HCEC 1CT (cell line): ENCODE measurements around the gene CYFIP2.

Experiments used
- DNase-seq: peaks from one replicate; pipeline ENCODE4 v3.0.0-alpha.2; 2017

Gene CYFIP2

DNA sequence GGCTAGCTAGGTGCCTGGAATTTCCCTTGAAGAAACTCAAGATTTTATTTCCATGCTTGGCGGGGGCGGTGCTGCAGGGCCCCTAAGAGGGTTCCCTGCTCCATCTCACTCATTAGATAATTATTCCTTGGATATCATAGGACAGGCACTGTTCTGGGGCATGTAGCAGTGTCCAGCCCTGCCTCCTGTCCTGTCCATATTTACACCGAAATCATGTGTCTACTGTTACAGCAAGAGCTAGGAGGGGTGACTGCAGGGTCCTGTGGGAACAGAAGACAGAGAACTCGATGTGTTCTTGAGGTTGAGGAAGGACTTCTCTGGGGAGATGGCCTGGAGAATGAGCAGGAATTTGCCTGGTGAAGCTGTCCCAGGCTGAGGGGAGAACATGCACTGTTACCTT is 96.6 kb downstream of the CYFIP2 start:
- no peak for DNase-seq

DNA sequence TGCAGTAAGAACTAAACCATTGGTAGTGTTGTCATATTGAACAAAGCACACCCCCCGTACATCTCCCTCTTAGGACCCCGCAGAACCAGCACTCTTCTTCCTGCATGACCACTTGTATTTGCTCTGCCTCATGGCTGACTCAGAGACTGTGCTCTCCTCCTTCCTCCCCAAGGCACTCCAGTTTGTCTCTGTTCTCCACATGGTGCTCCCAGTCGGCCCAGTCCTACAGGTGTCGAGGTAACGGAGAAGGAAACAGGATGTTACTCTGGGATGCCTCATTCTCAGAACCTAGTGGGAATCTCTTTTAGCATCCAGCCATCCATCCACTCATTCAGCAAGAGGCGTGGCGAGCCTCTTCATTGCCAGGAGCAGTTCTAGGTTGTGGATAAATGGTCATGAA is 97.1 kb downstream of the CYFIP2 start:
- no peak for DNase-seq

DNA sequence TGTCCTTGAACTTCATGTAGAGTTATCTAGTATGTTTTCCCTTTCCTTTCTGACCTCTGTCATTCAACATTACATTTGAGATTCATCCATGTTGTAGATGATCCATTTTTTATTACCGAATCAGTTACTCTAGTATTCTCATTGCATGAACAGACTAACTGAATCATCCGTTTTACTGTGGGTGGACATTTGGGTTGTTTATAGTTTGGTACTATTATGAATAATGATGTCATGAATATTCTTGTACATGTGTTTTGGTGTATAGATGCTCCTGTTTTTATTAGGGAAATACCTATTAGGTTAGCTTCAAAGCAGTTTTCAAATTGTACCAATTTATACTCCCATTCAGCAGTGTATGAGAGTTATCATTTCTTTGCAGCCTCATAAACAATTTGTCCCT is 99.8 kb downstream of the CYFIP2 start:
- DNase-seq, result peak; percentile 23

DNA sequence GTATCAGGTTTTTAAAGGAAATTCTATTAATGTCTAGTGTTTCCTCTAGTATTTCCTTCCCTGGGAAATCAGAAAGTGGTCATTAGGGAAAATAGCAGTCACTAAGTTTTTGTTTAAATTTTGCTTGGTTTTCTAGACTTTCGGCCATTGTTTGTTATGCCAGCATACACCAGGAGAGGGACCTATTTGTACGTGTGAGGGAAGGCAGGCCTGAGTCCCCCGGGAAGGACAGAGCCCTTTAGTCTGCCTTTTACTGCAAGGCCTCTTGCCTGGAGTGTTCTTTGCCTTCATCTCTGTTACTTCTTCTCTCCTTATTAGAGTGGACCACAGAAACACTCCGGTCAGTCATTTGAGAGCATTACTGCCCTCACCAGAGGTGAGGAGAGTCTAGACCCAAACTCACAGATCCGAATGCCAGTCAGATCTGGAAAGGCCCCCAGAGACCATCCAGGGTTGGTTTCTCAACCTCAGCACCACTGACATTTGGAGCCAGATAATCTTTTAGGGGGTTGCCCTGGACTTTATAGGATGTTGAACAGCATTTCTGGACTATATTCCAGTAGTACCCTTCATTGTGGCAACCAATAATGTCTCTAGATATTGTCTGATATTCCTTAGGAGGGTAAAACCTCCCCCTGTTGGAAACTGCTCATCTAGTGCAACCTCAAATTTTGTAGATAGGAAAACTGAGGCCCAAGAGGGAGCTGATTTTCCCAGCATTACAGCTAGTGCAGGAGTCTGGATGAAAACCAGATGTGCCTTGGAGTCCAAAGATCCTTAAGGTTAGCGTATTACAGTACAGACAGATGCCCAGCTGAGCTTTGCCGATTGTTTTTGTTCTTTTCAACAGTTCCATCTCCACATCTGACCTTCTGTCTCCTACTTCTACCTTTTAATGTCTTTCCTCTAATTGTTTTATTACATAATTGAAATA is 101.1 kb downstream of the CYFIP2 start:
- DNase-seq, result peak; percentile 79

DNA sequence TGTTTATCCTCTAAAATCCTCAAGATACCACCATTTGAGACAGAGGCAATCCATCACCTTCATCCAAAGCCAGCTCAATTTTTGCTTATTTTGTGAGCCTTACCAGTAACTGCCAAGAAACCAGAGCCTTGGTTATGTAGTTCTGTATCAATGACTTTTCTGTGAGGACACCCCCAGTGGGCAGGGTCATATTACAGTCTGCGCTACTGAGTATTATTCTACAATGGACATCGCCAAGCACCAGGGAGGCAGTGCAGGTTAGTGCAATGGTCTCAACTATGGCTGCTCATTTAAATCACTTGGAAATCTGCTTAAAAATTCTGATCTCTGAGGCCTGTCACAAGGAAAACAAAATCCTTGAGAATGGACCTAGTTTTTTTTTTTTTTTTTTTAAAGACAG is 103.6 kb downstream of the CYFIP2 start:
- no peak for DNase-seq

DNA sequence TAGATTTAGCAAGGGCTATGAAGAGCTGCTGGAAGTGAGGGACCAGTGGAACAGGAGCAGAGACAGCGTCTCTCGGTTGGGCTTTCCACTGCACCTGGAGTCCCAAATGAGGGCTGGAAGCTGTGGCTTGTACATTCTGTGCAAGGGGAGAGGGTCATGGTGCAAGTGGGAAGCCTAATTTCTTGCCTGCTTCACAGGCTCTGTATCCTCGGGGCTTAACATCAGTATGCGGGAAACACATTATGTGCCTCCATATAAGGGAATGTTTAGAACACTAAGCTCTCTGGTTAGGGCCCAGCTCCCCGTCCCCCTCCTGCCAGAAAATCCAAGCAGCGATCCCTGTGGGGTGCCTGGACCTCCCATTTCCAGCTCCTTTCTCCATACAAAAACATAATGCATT is 105.0 kb downstream of the CYFIP2 start:
- DNase-seq, result peak; percentile 73

DNA sequence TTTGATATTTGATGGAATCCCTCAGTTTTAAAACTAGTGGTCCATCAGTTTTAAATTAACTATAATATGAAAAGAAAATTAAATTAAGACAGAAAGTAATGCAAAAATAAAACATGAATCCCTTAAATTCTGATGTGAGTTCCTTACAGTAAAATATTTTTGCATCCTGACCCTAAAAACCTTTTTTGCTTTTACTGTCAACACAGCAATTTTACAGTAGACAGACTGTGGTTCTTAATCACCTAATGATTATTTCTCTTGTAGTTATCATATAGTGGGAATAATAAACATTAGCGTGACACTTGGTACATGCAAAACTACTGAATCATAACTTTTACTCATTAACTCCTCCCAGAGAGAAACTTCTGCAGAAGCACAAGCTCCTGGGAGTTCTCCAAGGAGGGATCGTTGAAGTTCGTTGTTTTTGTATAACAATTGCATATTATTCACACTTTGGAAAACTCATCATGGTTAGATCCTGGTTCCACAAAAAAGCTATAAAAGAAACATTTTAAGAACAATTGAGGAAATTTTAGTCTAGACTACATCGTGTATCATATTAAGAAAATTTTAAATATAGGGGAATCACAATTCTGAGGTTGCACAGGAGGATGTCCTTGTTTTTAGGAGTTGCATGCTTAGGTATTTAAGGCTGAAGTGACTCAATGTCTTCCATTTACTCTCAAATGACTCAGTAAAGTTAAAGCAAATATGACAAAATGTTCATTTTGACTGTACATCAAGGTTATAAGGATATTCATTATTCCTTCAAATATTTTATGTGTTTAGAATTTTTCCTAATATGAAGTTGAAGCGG is 105.9 kb downstream of the CYFIP2 start:
- peak; percentile 75 for DNase-seq

DNA sequence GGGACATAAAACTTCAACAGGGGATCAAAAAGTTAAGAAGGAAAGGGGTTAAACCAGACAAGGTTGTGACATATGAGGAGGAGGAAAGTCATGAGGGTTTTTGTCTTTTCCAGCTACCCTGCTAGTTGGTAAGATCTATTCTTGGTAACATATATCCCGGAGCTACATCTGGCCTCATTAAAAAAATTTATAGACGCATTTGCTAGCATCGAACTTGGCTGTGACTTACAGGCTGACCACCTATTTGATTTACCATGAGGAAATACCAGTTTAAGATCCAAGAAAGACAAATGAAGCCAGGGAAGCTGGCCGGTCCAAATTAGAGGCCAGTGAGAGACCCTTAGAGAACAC is 106.5 kb downstream of the CYFIP2 start:
- DNase-seq, result no peak

DNA sequence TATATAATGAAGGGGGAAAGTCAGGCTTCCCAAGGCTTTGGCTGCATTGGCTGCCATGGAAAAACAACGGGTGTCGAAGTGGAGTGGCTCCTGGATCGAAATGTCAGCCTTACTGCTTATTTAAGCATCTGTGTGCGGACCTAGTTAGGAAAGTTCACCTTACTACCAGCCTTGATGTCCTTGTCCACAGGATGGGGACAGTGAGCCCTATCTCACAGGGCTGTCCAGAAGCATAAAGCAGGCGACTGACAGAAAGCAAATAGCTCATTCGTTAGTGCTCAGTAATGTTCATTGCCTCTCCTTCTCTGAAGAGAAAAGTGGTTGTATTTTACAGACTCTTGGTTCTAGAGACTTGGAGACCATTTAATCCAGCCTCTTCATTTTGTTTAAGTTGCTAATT is 112.6 kb downstream of the CYFIP2 start:
- DNase-seq, result no peak

DNA sequence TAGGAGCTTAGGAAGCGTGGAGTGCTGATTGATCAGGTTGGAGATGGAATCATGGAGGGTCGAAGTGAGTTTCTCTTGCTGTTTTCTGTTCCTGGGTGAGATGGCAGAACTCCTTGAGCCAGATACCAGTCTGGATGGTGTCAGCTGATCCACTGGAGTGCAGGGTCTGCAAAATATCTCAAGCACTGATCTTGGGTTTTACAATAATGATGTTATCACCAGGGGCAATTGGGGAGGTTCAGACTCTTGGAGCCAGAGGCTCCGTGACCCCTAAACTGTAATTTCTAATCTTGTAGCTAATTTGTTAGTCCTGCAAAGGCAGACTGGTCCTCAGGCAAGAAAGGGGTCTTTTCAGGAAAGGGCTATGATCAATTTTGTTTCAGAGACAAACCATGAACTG is 114.1 kb downstream of the CYFIP2 start:
- no peak for DNase-seq

DNA sequence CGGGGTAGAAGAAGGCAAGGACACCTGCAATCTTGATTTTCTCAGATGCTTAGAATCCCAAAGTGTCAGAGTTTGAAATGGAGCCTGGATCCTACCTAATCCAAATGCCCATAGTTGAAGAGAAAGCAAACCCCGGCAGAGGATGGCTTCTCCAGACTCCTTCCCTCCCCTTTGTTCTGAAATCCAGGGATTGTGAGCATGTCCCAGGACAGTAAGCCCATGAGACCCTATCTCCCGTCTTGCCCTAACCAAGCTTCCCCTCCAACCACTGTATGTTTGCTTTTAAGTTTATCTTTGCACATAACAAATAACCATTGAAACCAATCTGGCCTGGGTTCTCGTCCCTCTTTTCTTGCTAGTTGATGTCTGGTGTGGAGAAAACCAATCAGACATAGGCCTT is 115.8 kb downstream of the CYFIP2 start:
- DNase-seq, result no peak

DNA sequence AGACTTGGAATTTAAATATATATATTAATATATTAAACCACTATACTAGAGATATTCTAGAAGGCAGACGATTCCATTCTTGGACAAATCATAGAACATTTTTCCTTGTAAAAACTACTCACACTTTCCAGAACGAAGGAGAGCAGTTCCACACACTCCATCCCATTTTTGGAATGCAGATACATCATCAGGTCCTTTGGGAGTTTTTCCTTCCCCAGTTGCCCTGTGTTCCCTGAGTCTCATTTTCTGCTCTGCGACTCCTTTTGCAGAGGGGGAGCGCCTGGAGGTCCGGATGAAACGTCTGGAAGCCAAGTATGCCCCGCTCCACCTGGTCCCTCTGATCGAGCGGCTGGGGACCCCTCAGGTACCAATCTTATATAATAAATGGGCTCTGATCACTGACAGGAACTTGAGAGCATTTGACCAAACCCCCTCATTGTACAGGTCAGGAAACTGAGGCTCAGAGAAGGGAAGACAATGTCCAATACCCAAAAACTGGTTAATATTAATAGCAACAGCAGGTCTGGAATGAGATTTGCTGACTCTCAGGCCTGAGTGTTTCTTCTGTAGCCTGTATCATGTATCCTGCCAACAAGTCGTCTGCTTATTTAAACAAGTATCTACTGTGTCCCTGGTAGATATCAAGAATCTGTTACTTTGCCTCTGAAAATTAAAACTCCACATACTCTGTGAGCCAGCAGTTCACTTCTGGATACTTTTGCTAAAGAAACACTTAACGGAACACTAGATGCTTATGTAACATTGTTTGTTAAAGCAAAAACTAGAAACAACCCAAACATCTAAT is 117.3 kb downstream of the CYFIP2 start:
- DNase-seq, result no peak

DNA sequence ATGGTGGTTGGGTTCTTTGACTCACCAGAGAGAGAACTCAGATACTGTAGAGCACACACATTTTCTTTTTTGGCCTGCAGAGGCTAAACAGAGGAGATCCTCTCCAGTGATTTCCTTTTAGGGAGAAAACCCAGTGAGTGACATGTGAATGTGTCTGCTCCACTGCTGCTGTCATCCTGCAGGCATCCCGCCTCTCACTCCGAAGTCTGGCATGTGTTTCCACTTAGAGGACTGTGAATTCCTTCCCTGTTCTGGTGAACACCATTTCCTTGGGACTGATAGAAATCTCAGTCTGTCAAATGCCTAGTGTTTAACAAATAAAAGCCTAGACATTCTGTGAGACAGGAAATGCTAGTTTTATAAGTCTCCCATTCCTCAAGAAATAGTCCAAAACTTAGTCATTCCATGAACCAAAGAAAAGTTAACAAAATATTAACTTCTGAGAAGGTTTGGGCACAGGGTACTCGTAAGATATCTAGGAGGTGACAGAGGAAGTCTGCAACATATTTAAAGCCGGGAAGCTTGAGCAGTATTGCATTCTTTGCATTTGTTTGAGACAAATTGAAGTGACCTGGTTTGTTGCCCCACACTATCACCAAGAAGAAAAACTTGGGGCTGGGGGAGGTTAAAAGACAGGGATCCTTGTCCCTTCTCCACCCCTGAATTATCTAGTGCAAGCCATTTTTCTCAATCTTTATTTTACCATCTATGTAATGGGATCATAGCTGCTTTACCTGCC is 119.2 kb downstream of the CYFIP2 start:
- DNase-seq, result peak; percentile 99

DNA sequence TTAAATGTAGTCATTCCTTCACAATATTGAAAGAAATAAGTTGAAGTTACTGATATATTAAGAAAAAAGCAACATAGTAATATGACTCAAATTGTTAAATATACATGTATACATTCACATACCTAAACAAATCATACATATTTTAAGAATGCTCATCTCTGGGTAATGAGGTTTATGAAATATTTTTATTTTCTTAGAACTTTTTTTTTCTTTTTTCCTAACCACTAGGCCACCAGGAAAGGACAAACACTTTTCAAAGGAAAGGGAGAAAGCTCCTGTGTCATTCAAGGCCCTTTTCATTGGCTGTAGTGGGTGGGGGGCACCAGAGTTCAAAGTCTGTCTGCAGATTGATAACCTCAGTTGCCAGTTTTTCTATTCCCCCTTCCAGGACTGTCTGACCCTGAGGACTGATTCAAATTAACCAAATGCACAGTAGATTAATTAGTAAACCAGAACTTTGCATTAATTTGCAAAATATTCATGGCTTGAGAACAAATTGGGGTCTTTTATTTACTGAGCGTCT is 121.2 kb downstream of the CYFIP2 start:
- DNase-seq, result no peak

DNA sequence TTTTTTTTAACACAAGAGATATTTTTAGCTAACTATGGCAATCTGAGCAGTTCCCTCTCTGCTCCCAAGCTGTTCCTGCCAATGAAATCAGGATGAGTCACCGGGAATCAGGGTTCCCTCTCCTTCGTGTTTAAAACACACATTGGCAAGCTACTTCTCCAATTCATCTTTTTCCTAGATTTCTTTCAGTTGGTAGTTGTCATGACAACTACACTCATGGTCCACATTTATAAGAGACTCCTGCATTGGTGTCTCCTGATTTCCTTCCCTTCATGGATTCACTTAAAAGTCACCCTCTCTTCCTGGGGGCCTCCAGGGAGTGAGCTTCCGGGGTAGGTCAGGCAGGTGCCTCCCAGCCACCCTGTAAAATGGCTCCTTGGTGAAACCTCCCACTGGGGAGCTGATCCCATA is 121.8 kb downstream of the CYFIP2 start:
- DNase-seq, result peak; percentile 96

DNA sequence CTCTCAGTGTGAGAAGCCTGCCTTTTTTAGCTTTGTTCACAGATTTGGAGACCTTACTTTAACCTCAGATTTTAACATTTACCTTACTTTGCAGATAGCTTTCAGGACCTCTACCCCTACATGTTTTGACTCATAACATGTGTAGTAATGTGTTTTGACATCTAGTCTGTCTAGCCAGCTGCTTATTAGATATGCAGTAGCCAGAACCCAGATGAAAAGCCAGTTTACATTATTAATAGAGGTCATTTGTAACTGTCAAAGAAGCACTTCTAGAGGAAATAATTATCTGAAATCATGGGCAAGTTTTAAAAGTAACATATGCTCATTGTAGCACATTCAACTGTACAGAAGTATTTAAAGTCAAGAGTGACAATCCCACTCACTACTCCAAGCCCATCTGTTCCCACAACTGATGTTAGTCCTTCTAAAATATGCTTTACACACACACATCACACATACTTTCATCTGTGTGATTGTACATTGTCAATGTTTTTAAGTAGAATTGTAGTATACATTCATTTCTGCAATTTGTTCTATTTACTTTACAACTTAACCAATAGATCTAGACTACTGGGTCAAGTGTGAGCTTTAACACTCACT is 122.3 kb downstream of the CYFIP2 start:
- DNase-seq, result peak; percentile 32

DNA sequence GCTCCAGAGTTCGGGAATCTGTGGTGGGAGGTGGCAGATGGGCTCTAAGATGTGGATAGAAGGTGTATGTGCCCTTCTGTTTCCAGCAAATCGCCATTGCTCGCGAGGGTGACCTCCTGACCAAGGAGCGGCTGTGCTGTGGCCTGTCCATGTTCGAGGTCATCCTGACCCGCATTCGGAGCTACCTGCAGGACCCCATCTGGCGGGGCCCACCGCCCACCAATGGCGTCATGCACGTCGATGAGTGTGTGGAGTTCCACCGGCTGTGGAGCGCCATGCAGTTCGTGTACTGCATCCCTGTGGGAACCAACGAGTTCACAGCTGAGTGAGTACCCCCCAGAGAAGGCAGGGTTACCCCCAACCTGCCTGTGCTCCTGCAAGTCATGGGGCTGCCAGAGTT is 123.2 kb downstream of the CYFIP2 start:
- no peak for DNase-seq

DNA sequence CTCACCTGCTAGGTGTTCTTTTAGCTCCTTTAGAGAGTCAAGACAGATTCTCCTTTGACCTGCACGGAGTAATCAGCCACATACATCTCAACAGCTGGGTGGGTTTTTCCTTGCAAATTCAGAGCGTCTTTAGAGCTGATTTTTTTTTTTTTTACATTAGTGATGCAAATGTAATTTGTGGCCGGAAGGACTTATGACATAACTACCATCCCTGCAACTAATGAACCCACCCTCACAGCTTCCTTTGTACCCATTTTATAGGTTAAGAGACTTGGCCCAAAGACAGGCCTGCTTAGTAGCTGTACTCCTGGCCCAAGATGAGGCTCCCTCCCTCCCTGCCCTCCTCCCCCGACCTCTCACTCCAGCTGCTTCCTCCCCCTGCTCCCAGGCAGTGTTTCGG is 124.2 kb downstream of the CYFIP2 start:
- DNase-seq, result no peak

DNA sequence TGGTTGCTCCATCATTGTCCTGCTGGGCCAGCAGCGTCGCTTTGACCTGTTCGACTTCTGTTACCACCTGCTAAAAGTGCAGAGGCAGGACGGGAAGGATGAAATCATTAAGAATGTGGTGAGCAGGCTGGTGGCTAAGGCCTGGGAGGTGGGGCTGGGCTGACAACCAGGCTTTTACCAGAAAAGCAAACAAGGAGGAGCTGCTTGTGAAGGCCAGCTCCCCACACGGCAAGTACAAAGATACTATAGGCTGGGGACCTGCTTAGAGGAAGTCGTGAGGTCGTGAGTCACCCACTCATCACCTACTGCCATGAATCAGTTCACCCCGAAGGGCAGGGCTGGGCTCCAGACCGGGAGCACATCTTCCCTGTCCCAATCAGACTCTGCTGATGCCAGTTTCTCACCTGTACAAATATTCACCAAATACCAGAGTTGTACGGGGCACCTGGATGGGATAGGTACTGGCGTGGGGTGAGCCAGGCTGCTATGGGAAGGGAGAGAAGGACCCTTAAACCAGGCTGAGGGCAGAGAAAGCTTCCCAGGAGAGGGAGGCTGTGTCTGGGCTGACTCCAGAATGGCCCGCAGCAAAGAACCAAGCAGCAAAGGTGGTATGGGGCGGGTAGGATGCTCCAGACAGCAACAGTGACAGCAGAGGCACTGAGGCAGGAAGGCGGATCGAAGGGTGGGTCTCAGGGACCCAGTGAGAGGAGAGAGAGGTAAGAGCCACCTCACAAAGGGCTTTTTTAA is 124.8 kb downstream of the CYFIP2 start:
- DNase-seq, result peak; percentile 93

DNA sequence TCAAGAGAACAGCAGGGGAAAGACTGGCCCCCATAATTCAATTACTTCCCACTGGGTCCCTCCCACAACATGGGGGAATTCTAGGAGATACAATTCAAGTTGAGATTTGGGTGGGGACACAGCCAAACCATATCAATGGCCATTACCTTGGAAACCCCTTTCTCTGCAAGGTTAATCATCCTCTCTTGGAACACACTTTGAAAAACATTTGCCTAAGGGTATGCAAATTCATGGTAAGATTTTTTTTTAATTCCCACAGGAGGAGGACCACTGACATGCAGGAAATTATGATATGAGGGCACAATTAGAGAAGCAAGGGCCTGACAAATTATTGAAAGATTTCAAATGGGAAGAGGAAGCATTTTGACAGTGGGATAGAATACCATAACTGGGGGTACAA is 132.4 kb downstream of the CYFIP2 start:
- no peak for DNase-seq
